GM18502 (cell line): ENCODE measurements around the gene BTN3A1.
"Not testable (repeated sequence)": the region's sequence is repeated elsewhere in the genome, so short reads cannot be mapped to it uniquely, and the experiment has no call there.

Experiments
- ATAC-seq: cut with Tn5 transposase; IDR thresholded peaks from one replicate; pipeline ENCODE4 v1.9.1; 2021; ENCODE audit warnings: mild to moderate bottlenecking; ENCODE audit not compliant: unreplicated experiment, poor library complexity

BTN3A1 gene

GRCh38 chr6:26378143-26378542 is 23.9 kb upstream of the BTN3A1 start:
- not testable (repeated sequence) for ATAC-seq

- ATAC-seq: no peak
These were observed 22.8 kb upstream of the BTN3A1 start for GRCh38 chr6:26379292-26379691.

GRCh38 chr6:26379740-26380139 is 22.3 kb upstream of the BTN3A1 start:
- no peak for ATAC-seq

- no peak for ATAC-seq
These were observed 21.8 kb upstream of the BTN3A1 start for GRCh38 chr6:26380256-26380655.

- no peak for ATAC-seq
These were observed 20.0 kb upstream of the BTN3A1 start for GRCh38 chr6:26382121-26382520.

GRCh38 chr6:26383624-26384417 is 18.3 kb upstream of the BTN3A1 start:
- no peak for ATAC-seq

GRCh38 chr6:26385734-26386125 is 16.3 kb upstream of the BTN3A1 start:
- no peak for ATAC-seq

- no peak for ATAC-seq
These were observed 14.5 kb upstream of the BTN3A1 start for GRCh38 chr6:26387565-26387964.

- ATAC-seq: no peak
These were observed 14.1 kb upstream of the BTN3A1 start for GRCh38 chr6:26388014-26388413.

GRCh38 chr6:26388441-26388840 is 13.6 kb upstream of the BTN3A1 start:
- no peak for ATAC-seq

GRCh38 chr6:26389349-26389894 is 12.7 kb upstream of the BTN3A1 start:
- ATAC-seq: no peak

- no peak for ATAC-seq
These were observed 11.5 kb upstream of the BTN3A1 start for GRCh38 chr6:26390531-26390930.

GRCh38 chr6:26392932-26393636 is 9.0 kb upstream of the BTN3A1 start:
- no peak for ATAC-seq

- ATAC-seq: no peak
These were observed 7.8 kb upstream of the BTN3A1 start for GRCh38 chr6:26394289-26394688.

- no peak for ATAC-seq
These were observed 3.5 kb upstream of the BTN3A1 start for GRCh38 chr6:26398555-26398954.

GRCh38 chr6:26400626-26401025 is 1.4 kb upstream of the BTN3A1 start:
- no peak for ATAC-seq

- no peak for ATAC-seq
These were observed 587 bp upstream of the BTN3A1 start for GRCh38 chr6:26401389-26401986.

- no peak for ATAC-seq
These were observed 1.8 kb downstream of the BTN3A1 start for GRCh38 chr6:26403893-26404292.

- no peak for ATAC-seq
These were observed 2.5 kb downstream of the BTN3A1 start for GRCh38 chr6:26404546-26404945.

GRCh38 chr6:26408828-26409730 is 7.0 kb downstream of the BTN3A1 start:
- ATAC-seq: no peak
